Central memory CD8-positive, alpha-beta T cell (primary cell): Measurements from ENCODE around the gene PSMB11.

ENCODE experiments used
- ATAC-seq: fragments of 150-1000 bp; cut with Tn5 transposase; replicated peaks from 2 replicates; pipeline ENCODE4 v1.10.0; 2022; ENCODE audit warnings: mild to moderate bottlenecking, moderate FRiP score, moderate number of reproducible peaks; ENCODE audit not compliant: poor library complexity, severe bottlenecking; ENCODE audit errors: extremely low read depth
- DNase-seq, 2 donors: peaks; one replicate each; pipeline ENCODE4 v3.0.0; 2021; ENCODE audit warnings: low spot score in 2 of 2
- H3K27ac Mint-ChIP-seq: one replicate; pipeline ENCODE4 v1.8.0; 2022; ENCODE audit warnings: low read depth, mild to moderate bottlenecking, moderate library complexity, mixed read lengths
- H3K27me3 Mint-ChIP-seq: one replicate; pipeline ENCODE4 v1.8.0; 2022; ENCODE audit warnings: mixed read lengths
- H3K36me3 Mint-ChIP-seq: one replicate; pipeline ENCODE4 v1.8.0; 2022; ENCODE audit warnings: mild to moderate bottlenecking, moderate library complexity, mixed read lengths; ENCODE audit not compliant: insufficient read depth
- H3K4me1 Mint-ChIP-seq: one replicate; pipeline ENCODE4 v1.8.0; 2022; ENCODE audit warnings: mixed read lengths
- H3K4me3 Mint-ChIP-seq: one replicate; pipeline ENCODE4 v1.8.0; 2022; ENCODE audit warnings: mild to moderate bottlenecking, moderate library complexity, mixed read lengths
- H3K9me3 Mint-ChIP-seq: one replicate; pipeline ENCODE4 v1.8.0; 2022; ENCODE audit warnings: mixed read lengths

Gene PSMB11

GRCh38 chr14:23071921-23072539 lies 30.0 kb downstream of the PSMB11 start:
- ATAC-seq = no peak
- peaks cover 71% of the 10 kb centered on the region for H3K36me3 Mint-ChIP-seq
- no peaks in the 10 kb centered on the region for H3K9me3 Mint-ChIP-seq
- H3K27ac Mint-ChIP-seq = peak overlapping the region; percentile 79
- H3K4me3 Mint-ChIP-seq = peak overlapping the region; percentile 78
- no peak for DNase-seq
- H3K27me3 Mint-ChIP-seq = no peaks in the 10 kb centered on the region
- peaks cover 35% of the 10 kb centered on the region for H3K4me1 Mint-ChIP-seq

- Mint-ChIP-seq H3K4me1 (peaks cover 22% of the 10 kb centered on the region), H3K27me3 (no peaks in the 10 kb centered on the region), H3K9me3 (no peaks in the 10 kb centered on the region), H3K36me3 (peaks cover 82% of the 10 kb centered on the region), H3K27ac (no peak overlapping the region), H3K4me3 (no peak overlapping the region)
- ATAC-seq = no peak
- no peak for DNase-seq
Measured at GRCh38 chr14:23074906-23075305, 32.9 kb downstream of the PSMB11 start.

GRCh38 chr14:23076785-23077408 lies 34.9 kb downstream of the PSMB11 start:
- Mint-ChIP-seq H3K36me3 (peaks cover 88% of the 10 kb centered on the region), H3K4me1 (peaks cover 8% of the 10 kb centered on the region)
- DNase-seq = peak in 1 of 2 donors; percentile 14

GRCh38 chr14:23077962-23078361 lies 36.0 kb downstream of the PSMB11 start:
- ATAC-seq (no peak), DNase-seq (no peak)
- Mint-ChIP-seq H3K27me3 (no peaks in the 10 kb centered on the region), H3K9me3 (no peaks in the 10 kb centered on the region), H3K27ac (no peak overlapping the region), H3K36me3 (peaks cover 87% of the 10 kb centered on the region), H3K4me1 (peaks cover 4% of the 10 kb centered on the region), H3K4me3 (no peak overlapping the region)

More at GRCh38 chr14:23076785-23077408, 34.9 kb downstream of the PSMB11 start:
- H3K9me3 Mint-ChIP-seq = no peaks in the 10 kb centered on the region
- H3K4me3 Mint-ChIP-seq = no peak overlapping the region
- no peaks in the 10 kb centered on the region for H3K27me3 Mint-ChIP-seq
- no peak for ATAC-seq
- H3K27ac Mint-ChIP-seq = no peak overlapping the region

- peaks cover 4% of the 10 kb centered on the region for H3K4me1 Mint-ChIP-seq
- ATAC-seq = no peak
- peaks cover 89% of the 10 kb centered on the region for H3K36me3 Mint-ChIP-seq
- no peaks in the 10 kb centered on the region for H3K9me3 Mint-ChIP-seq
- no peaks in the 10 kb centered on the region for H3K27me3 Mint-ChIP-seq
- H3K4me3 Mint-ChIP-seq = no peak overlapping the region
- DNase-seq = no peak
- no peak overlapping the region for H3K27ac Mint-ChIP-seq
Measured at GRCh38 chr14:23078692-23079116, 36.7 kb downstream of the PSMB11 start.

- H3K27ac Mint-ChIP-seq = no peak overlapping the region
- peaks cover 90% of the 10 kb centered on the region for H3K36me3 Mint-ChIP-seq
- H3K9me3 Mint-ChIP-seq = no peaks in the 10 kb centered on the region
- no peak overlapping the region for H3K4me3 Mint-ChIP-seq
- no peak for DNase-seq
- ATAC-seq = no peak
- peaks cover 4% of the 10 kb centered on the region for H3K4me1 Mint-ChIP-seq
- H3K27me3 Mint-ChIP-seq = no peaks in the 10 kb centered on the region
Measured at GRCh38 chr14:23079716-23080115, 37.7 kb downstream of the PSMB11 start.

GRCh38 chr14:23080474-23080873 lies 38.5 kb downstream of the PSMB11 start:
- H3K27ac Mint-ChIP-seq = no peak overlapping the region
- no peak for ATAC-seq
- H3K27me3 Mint-ChIP-seq = no peaks in the 10 kb centered on the region
- H3K36me3 Mint-ChIP-seq = peaks cover 90% of the 10 kb centered on the region
- H3K9me3 Mint-ChIP-seq = no peaks in the 10 kb centered on the region
- DNase-seq = no peak
- H3K4me3 Mint-ChIP-seq = no peak overlapping the region
- H3K4me1 Mint-ChIP-seq = peaks cover 5% of the 10 kb centered on the region

- Mint-ChIP-seq H3K4me3 (no peak overlapping the region), H3K36me3 (peaks cover 91% of the 10 kb centered on the region)
- no peak for ATAC-seq
Measured at GRCh38 chr14:23085458-23085857, 43.4 kb downstream of the PSMB11 start.

GRCh38 chr14:23086565-23086964 lies 44.6 kb downstream of the PSMB11 start:
- no peak for ATAC-seq
- Mint-ChIP-seq H3K4me1 (peaks cover 23% of the 10 kb centered on the region), H3K36me3 (peaks cover 88% of the 10 kb centered on the region), H3K27me3 (no peaks in the 10 kb centered on the region), H3K4me3 (no peak overlapping the region), H3K27ac (no peak overlapping the region), H3K9me3 (no peaks in the 10 kb centered on the region)
- no peak for DNase-seq

More at GRCh38 chr14:23085458-23085857, 43.4 kb downstream of the PSMB11 start:
- Mint-ChIP-seq H3K27ac (peak overlapping the region; percentile 67), H3K27me3 (no peaks in the 10 kb centered on the region), H3K9me3 (no peaks in the 10 kb centered on the region), H3K4me1 (peaks cover 27% of the 10 kb centered on the region)
- DNase-seq = no peak

- DNase-seq (no peak), ATAC-seq (no peak)
- H3K4me3 Mint-ChIP-seq = no peak overlapping the region
- H3K36me3 Mint-ChIP-seq = peaks cover 77% of the 10 kb centered on the region
- H3K9me3 Mint-ChIP-seq = no peaks in the 10 kb centered on the region
- no peak overlapping the region for H3K27ac Mint-ChIP-seq
- H3K4me1 Mint-ChIP-seq = peaks cover 31% of the 10 kb centered on the region
- H3K27me3 Mint-ChIP-seq = no peaks in the 10 kb centered on the region
Measured at GRCh38 chr14:23089498-23090253, 47.7 kb downstream of the PSMB11 start.

GRCh38 chr14:23090254-23090636 lies 48.2 kb downstream of the PSMB11 start:
- no peak for ATAC-seq
- H3K27ac Mint-ChIP-seq = no peak overlapping the region
- H3K36me3 Mint-ChIP-seq = peaks cover 71% of the 10 kb centered on the region
- no peaks in the 10 kb centered on the region for H3K9me3 Mint-ChIP-seq
- H3K27me3 Mint-ChIP-seq = no peaks in the 10 kb centered on the region
- no peak for DNase-seq
- peaks cover 31% of the 10 kb centered on the region for H3K4me1 Mint-ChIP-seq
- no peak overlapping the region for H3K4me3 Mint-ChIP-seq

- H3K27me3 Mint-ChIP-seq = no peaks in the 10 kb centered on the region
- peaks cover 23% of the 10 kb centered on the region for H3K4me1 Mint-ChIP-seq
- no peak for ATAC-seq
- DNase-seq = no peak
- H3K27ac Mint-ChIP-seq = no peak overlapping the region
- H3K36me3 Mint-ChIP-seq = peaks cover 59% of the 10 kb centered on the region
- H3K4me3 Mint-ChIP-seq = no peak overlapping the region
- no peaks in the 10 kb centered on the region for H3K9me3 Mint-ChIP-seq
Measured at GRCh38 chr14:23091294-23092225, 49.5 kb downstream of the PSMB11 start.
